GM12891 (cell line): ENCODE results near the gene FCRLA.
A peak's percentile ranks its signal among the peaks of the same experiment; 100 is the strongest.

Experiments
- PAX5 ChIP-seq: IDR thresholded peaks from 2 replicates; pipeline ENCODE4 v1.6.1; 2011; ENCODE audit warnings: low read length, moderate library complexity, mild to moderate bottlenecking; ENCODE audit not compliant: insufficient read depth, severe bottlenecking
- POLR2A ChIP-seq: IDR thresholded peaks from 2 replicates; pipeline ENCODE4 v1.6.1; 2011; ENCODE audit warnings: low read depth, low read length, control low read depth
- POLR2AphosphoS5 ChIP-seq: IDR thresholded peaks from 2 replicates; pipeline ENCODE4 v1.6.1; 2011; ENCODE audit warnings: low read depth, low read length, control low read depth
- SPI1 ChIP-seq: IDR thresholded peaks from 2 replicates; pipeline ENCODE4 v1.6.1; 2011; ENCODE audit warnings: low read depth, low read length, control low read depth
- TAF1 ChIP-seq: IDR thresholded peaks from 2 replicates; pipeline ENCODE4 v1.6.1; 2011; ENCODE audit warnings: low read depth, low read length, control low read depth

- TF ChIP-seq TAF1 (no peak), POLR2A (no peak), POLR2AphosphoS5 (no peak), SPI1 (peak; percentile 37; the same call in 1 of the 2 replicates), PAX5 (no peak)
These were observed 2.3 kb downstream of the FCRLA start for GRCh38 chr1:161709373-161709772.
